WTC11 (cell line): Measurements from ENCODE around the gene ATOX1. TPM values are rescaled to one million over a fixed set of nuclear protein-coding genes. Genes with fewer than 3 reads are reported as not detected.

Source experiments
- ATAC-seq: fragments of 200-7000 bp; cut with Tn5 transposase; 2 replicates; pipeline ENCODE4 v1.10.0; 2021; ENCODE audit warnings: mild to moderate bottlenecking, moderate library complexity
- CTCF ChIA-PET: fragments of 300-600 bp; sonication (Branson Sonifier 250); formaldehyde crosslinking; loops from one replicate; lab custom pipeline; 2021; ENCODE audit warnings: antibody characterized with exemption; lab: Charles Lee
- POLR2A ChIA-PET: fragments of 350-600 bp; sonication (Branson Sonifier 250); formaldehyde crosslinking; loops from one replicate; lab custom pipeline; 2021; ENCODE audit warnings: antibody characterized with exemption; lab: Charles Lee
- DNase-seq: peaks from one replicate; pipeline ENCODE4 v3.0.0; 2021; ENCODE audit warnings: low spot score
- H3K27ac Mint-ChIP-seq: 2 replicates; pipeline ENCODE4 v1.8.0; 2021; ENCODE audit warnings: mixed read lengths
- H3K27me3 Mint-ChIP-seq: 2 replicates; pipeline ENCODE4 v1.8.0; 2021; ENCODE audit warnings: low read depth, mild to moderate bottlenecking, moderate library complexity, mixed read lengths
- H3K36me3 Mint-ChIP-seq: 2 replicates; pipeline ENCODE4 v1.8.0; 2021; ENCODE audit warnings: mixed read lengths
- H3K4me1 Mint-ChIP-seq: 2 replicates; pipeline ENCODE4 v1.8.0; 2022; ENCODE audit warnings: mixed read lengths
- H3K4me3 Mint-ChIP-seq: 2 replicates; pipeline ENCODE4 v1.8.0; 2021; ENCODE audit warnings: mild to moderate bottlenecking, moderate library complexity, mixed read lengths
- H3K9me3 Mint-ChIP-seq: 2 replicates; pipeline ENCODE4 v1.8.0; 2021; ENCODE audit warnings: mixed read lengths
- ARID4B ChIP-seq: sonication (generic); formaldehyde crosslinking; IDR thresholded peaks from 2 replicates; pipeline ENCODE4 v1.8.0; 2023; ENCODE audit warnings: missing genetic modification reagents, mild to moderate bottlenecking, borderline replicate concordance
- ATF6 ChIP-seq: sonication (generic); formaldehyde crosslinking; IDR thresholded peaks from 2 replicates; pipeline ENCODE4 v1.8.1; 2023; ENCODE audit warnings: mild to moderate bottlenecking, missing genetic modification reagents
- CREM ChIP-seq: sonication (generic); formaldehyde crosslinking; IDR thresholded peaks from 2 replicates; pipeline ENCODE4 v1.8.1; 2022; ENCODE audit warnings: mild to moderate bottlenecking, missing genetic modification reagents, moderate library complexity
- E2F5 ChIP-seq: sonication (generic); formaldehyde crosslinking; IDR thresholded peaks from 2 replicates; pipeline ENCODE4 v1.8.1; 2022; ENCODE audit warnings: mild to moderate bottlenecking, moderate library complexity, missing genetic modification reagents
- ELF4 ChIP-seq: sonication (generic); formaldehyde crosslinking; IDR thresholded peaks from 2 replicates; pipeline ENCODE4 v1.8.1; 2022; ENCODE audit warnings: low read depth, mild to moderate bottlenecking, moderate library complexity, missing genetic modification reagents
- EMX1 ChIP-seq: fragments of 250-450 bp; sonication (Bioruptor Pico); IDR thresholded peaks from 2 replicates; pipeline ENCODE4 v1.8.0; 2021; ENCODE audit warnings: mild to moderate bottlenecking
- IRF1 ChIP-seq: sonication (generic); formaldehyde crosslinking; IDR thresholded peaks from 2 replicates; pipeline ENCODE4 v1.8.0; 2023; ENCODE audit warnings: missing genetic modification reagents
- JAZF1 ChIP-seq: fragments of 250-450 bp; sonication (Bioruptor Pico); IDR thresholded peaks from 2 replicates; pipeline ENCODE4 v1.9.0; 2021; ENCODE audit warnings: moderate library complexity, mild to moderate bottlenecking, inconsistent platforms
- NFYB ChIP-seq: sonication (generic); formaldehyde crosslinking; conservative IDR thresholded peaks from 2 replicates; pipeline ENCODE4 v1.8.0; 2022; ENCODE audit warnings: low read depth, missing genetic modification reagents
- NR2C2 ChIP-seq: sonication (generic); formaldehyde crosslinking; IDR thresholded peaks from 2 replicates; pipeline ENCODE4 v1.8.0; 2022; ENCODE audit warnings: mild to moderate bottlenecking, missing genetic modification reagents
- NR3C1 ChIP-seq: sonication (generic); formaldehyde crosslinking; conservative IDR thresholded peaks from 2 replicates; pipeline ENCODE4 v1.8.1; 2023; ENCODE audit warnings: low read depth, mild to moderate bottlenecking, missing genetic modification reagents
- PREB ChIP-seq: sonication (generic); formaldehyde crosslinking; IDR thresholded peaks from 2 replicates; pipeline ENCODE4 v1.8.1; 2022; ENCODE audit warnings: mild to moderate bottlenecking, missing genetic modification reagents, moderate library complexity, borderline replicate concordance
- PRRX2 ChIP-seq: fragments of 250-450 bp; sonication (Bioruptor Pico); IDR thresholded peaks from 2 replicates; pipeline ENCODE4 v1.8.0; 2021; ENCODE audit warnings: mild to moderate bottlenecking
- RORB ChIP-seq: fragments of 250-450 bp; sonication (Bioruptor Pico); IDR thresholded peaks from 2 replicates; pipeline ENCODE4 v1.9.0; 2021; ENCODE audit warnings: mild to moderate bottlenecking
- SMAD4 ChIP-seq: sonication (generic); formaldehyde crosslinking; IDR thresholded peaks from 2 replicates; pipeline ENCODE4 v1.8.0; 2022; ENCODE audit warnings: mild to moderate bottlenecking, missing genetic modification reagents
- STAT6 ChIP-seq: sonication (generic); formaldehyde crosslinking; conservative IDR thresholded peaks from 2 replicates; pipeline ENCODE4 v1.8.1; 2023; ENCODE audit warnings: mild to moderate bottlenecking, low read depth, missing genetic modification reagents, moderate library complexity
- TCF7 ChIP-seq: sonication (generic); formaldehyde crosslinking; IDR thresholded peaks from 2 replicates; pipeline ENCODE4 v1.8.0; 2022; ENCODE audit warnings: mild to moderate bottlenecking, low read depth, missing genetic modification reagents, moderate library complexity
- TP53 ChIP-seq: sonication (generic); formaldehyde crosslinking; IDR thresholded peaks from 2 replicates; pipeline ENCODE4 v1.8.1; 2023; ENCODE audit warnings: mild to moderate bottlenecking, missing genetic modification reagents
- ZBTB21 ChIP-seq: sonication (generic); formaldehyde crosslinking; IDR thresholded peaks from 2 replicates; pipeline ENCODE4 v1.8.1; 2023; ENCODE audit warnings: mild to moderate bottlenecking, missing genetic modification reagents, borderline replicate concordance
- ZBTB43 ChIP-seq: sonication (generic); formaldehyde crosslinking; IDR thresholded peaks from 2 replicates; pipeline ENCODE4 v1.8.1; 2023; ENCODE audit warnings: mild to moderate bottlenecking, missing genetic modification reagents
- ZMAT4 ChIP-seq: fragments of 250-450 bp; sonication (Bioruptor Pico); IDR thresholded peaks from 2 replicates; pipeline ENCODE4 v1.9.0; 2021; ENCODE audit warnings: mild to moderate bottlenecking
- ZNF121 ChIP-seq: sonication (generic); formaldehyde crosslinking; IDR thresholded peaks from 2 replicates; pipeline ENCODE4 v1.8.0; 2023; ENCODE audit warnings: missing genetic modification reagents
- ZNF138 ChIP-seq: sonication (generic); formaldehyde crosslinking; conservative IDR thresholded peaks from 2 replicates; pipeline ENCODE4 v1.8.1; 2022; ENCODE audit warnings: mild to moderate bottlenecking, moderate library complexity, missing genetic modification reagents
- ZNF232 ChIP-seq: sonication (generic); formaldehyde crosslinking; IDR thresholded peaks from 2 replicates; pipeline ENCODE4 v1.8.0; 2022; ENCODE audit warnings: mild to moderate bottlenecking, missing genetic modification reagents
- total RNA-seq: library from RNA; stranded (reverse); gene quantifications from 3 replicates; pipeline ENCODE4 v1.2.3, GENCODE V29; 2021

The ATOX1 gene
- total RNA-seq, 1 experiment from 2014 or later: 76.4 TPM

- Mint-ChIP-seq H3K4me1 (peaks cover 11% of the 10 kb centered on the region), H3K36me3 (peaks cover 10% of the 10 kb centered on the region), H3K9me3 (no peaks in the 10 kb centered on the region), H3K27me3 (no peaks in the 10 kb centered on the region), H3K4me3 (no peak overlapping the region), H3K27ac (no peak overlapping the region)
- ChIA-PET CTCF (interaction anchor here (1.0 to 1.6 kb wide), 3 partner anchors 10 to 228 kb away, joined by 3 to 6 read pairs (median 3); no protein-coding TSS in a partner anchor), POLR2A (interaction anchor here (0.7 kb wide), 1 partner anchor 139 kb away, joined by 3 read pairs; no protein-coding TSS in a partner anchor)
- ATAC-seq (no peak), DNase-seq (no peak)
- no peak for TF ChIP-seq PRRX2
- no peak for TF ChIP-seq ZNF121 (CRISPR knock-in tag)
- TF ChIP-seq ATF6 (CRISPR knock-in tag): no peak
- TF ChIP-seq ZBTB21 (CRISPR knock-in tag): no peak
- no peak for TF ChIP-seq STAT6
- no peak for TF ChIP-seq JAZF1 (CRISPR knock-in tag)
- no peak for TF ChIP-seq E2F5 (CRISPR knock-in tag)
- no peak for TF ChIP-seq TCF7 (CRISPR knock-in tag)
- no peak for TF ChIP-seq IRF1
- TF ChIP-seq EMX1 (CRISPR knock-in tag): no peak
- TF ChIP-seq NR3C1 (CRISPR knock-in tag): no peak
- no peak for TF ChIP-seq CREM (CRISPR knock-in tag)
- no peak for TF ChIP-seq ELF4 (CRISPR knock-in tag)
- no peak for TF ChIP-seq ZNF138 (CRISPR knock-in tag)
- no peak for TF ChIP-seq TP53 (CRISPR knock-in tag)
- TF ChIP-seq PREB (CRISPR knock-in tag): no peak
- TF ChIP-seq RORB (CRISPR knock-in tag): no peak
- no peak for TF ChIP-seq SMAD4
Observed at GRCh38 chr5:151751091-151751490, 7.3 kb downstream of the ATOX1 start.

GRCh38 chr5:151750121-151750520 is 8.3 kb downstream of the ATOX1 start:
- ChIA-PET CTCF (interaction anchor here (0.7 to 3.4 kb wide), 6 partner anchors 9 to 765 kb away, joined by 3 to 14 read pairs (median 8); no protein-coding TSS in a partner anchor), POLR2A (interaction anchor here (1.0 kb wide), 1 partner anchor 21 kb away, joined by 3 read pairs; no protein-coding TSS in a partner anchor)
- Mint-ChIP-seq H3K36me3 (peaks cover 13% of the 10 kb centered on the region), H3K4me3 (no peak overlapping the region), H3K27ac (no peak overlapping the region), H3K9me3 (no peaks in the 10 kb centered on the region), H3K4me1 (peaks cover 3% of the 10 kb centered on the region), H3K27me3 (no peaks in the 10 kb centered on the region)
- no peak for DNase-seq
- ATAC-seq: no peak
- TF ChIP-seq ZBTB43 (CRISPR knock-in tag) (no peak), NR2C2 (CRISPR knock-in tag) (no peak), ZNF232 (CRISPR knock-in tag) (no peak), ARID4B (CRISPR knock-in tag) (no peak), NFYB (CRISPR knock-in tag) (no peak), ZMAT4 (CRISPR knock-in tag) (no peak)
